HG02870 (cell line): ENCODE results near the gene RAB4B.
"Not testable (repeated sequence)": the region's sequence is repeated elsewhere in the genome, so short reads cannot be mapped to it uniquely, and the experiment has no call there.

Experiments
- ATAC-seq: cut with Tn5 transposase; IDR thresholded peaks from one replicate; pipeline ENCODE4 v1.9.1; 2021; ENCODE audit warnings: mild to moderate bottlenecking, moderate library complexity; ENCODE audit not compliant: unreplicated experiment

The RAB4B gene

DNA sequence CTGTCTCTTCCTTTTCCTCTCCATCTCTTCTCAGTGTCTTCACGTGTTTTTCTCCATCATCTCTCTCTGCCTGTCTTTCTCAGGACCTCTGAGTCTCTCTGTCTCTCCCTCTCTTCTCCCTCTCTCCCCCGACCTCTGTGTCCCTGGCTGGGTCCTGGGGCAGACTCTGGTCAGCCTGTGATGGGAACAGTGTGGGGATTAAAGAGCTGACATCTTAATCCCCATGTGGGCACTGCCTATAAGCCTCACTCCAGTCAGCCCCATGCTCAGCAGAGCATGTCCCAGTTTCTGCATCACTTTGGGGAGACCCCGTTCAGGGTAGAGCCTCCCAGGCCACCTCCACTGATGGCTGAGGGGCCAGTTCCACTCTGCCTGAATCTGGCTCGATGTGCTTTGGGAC is 37.2 kb downstream of the RAB4B start:
- no peak for ATAC-seq

- ATAC-seq: not testable (repeated sequence)
These were observed 40.7 kb downstream of the RAB4B start for GRCh38 chr19:40818480-40819399.

DNA sequence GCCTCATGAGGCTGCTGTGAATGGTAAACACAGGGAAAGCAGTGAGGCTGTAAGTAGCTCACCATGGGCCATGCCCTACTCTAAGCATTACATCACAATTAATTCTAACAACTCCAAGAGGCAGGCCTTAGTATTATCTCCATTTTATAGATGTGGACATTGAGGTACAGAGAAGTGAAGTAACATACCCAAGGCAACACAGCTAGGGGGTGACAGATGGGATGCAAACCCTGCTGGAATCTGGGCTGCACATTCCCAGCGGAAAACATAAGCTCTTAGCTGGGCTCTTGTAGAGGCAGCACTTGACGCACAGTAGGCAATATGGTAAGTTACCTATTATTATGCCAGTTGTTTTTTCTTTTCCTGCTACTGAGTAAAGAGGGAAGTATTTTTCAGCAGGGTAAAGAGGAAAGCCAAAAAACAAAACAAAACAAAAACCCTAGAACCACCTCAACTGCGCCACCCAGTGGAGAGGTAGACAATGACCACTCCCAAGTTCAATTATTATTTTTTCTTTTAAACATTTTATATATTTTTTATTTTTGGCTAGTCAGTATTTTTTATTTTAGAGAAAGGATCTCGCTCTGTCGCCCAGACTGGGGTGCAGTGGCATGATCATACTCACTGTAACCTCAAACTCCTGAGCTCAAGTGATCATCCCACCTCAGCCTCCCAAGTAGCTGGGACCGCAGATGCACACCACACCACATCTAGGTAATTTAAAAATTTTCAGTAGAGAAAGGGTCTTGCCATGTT is 41.6 kb downstream of the RAB4B start:
- not testable (repeated sequence) for ATAC-seq

GRCh38 chr19:40822161-40822560 is 44.1 kb downstream of the RAB4B start:
- no peak for ATAC-seq

GRCh38 chr19:40822704-40823553 is 44.9 kb downstream of the RAB4B start:
- ATAC-seq: not testable (repeated sequence)

- ATAC-seq: not testable (repeated sequence)
These were observed 46.9 kb downstream of the RAB4B start for GRCh38 chr19:40824916-40825315.

DNA sequence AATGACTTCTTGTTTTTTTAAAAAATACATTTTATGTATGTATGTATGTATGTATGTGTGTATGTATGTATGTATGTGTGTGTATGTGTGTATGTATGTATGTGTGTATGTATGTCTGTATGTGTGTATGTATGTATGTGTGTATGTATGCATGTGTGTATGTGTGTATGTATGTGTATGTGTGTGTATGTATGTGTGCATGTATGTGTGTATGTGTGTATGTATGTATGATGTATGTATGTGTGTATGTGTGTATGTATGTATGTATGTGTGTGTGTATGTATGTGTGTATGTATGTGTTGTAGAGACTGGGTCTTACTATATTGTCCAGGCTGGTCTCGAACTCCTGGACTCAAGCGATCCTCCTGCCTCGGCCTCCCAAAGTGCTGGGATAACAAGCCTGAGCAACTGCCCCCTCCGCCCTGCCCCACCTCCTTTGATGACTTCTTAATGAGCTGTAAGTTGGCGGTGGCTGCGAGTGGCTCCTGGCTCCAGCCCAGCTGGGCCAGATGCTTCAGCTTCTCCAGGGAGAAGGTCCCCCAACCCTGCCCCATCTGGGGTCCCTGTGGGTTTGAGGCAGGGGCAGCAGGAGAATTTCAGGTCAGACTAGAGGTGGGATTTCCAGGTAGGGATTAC is 47.5 kb downstream of the RAB4B start:
- not testable (repeated sequence) for ATAC-seq

DNA sequence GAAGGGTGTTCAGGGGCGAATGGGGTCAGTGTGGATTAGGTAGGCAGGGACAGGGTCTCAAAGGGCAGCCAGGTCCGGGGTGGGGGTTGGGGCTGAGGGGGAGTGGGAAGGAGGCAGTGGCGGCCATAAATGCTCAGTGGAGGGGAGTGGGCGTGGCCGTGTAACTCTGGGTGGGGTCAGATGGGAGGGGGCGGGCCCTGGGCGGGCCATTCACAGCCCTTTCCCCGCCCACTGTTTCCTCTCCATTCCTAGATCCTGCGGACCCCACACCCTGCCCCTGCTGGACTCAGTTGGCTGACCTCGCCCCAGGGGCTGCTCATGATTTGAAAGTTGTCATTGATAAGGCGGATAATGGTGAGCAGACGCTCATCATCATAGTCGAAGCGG is 48.3 kb downstream of the RAB4B start:
- ATAC-seq: not testable (repeated sequence)

GRCh38 chr19:40826699-40827385 is 48.8 kb downstream of the RAB4B start:
- ATAC-seq: not testable (repeated sequence)

DNA sequence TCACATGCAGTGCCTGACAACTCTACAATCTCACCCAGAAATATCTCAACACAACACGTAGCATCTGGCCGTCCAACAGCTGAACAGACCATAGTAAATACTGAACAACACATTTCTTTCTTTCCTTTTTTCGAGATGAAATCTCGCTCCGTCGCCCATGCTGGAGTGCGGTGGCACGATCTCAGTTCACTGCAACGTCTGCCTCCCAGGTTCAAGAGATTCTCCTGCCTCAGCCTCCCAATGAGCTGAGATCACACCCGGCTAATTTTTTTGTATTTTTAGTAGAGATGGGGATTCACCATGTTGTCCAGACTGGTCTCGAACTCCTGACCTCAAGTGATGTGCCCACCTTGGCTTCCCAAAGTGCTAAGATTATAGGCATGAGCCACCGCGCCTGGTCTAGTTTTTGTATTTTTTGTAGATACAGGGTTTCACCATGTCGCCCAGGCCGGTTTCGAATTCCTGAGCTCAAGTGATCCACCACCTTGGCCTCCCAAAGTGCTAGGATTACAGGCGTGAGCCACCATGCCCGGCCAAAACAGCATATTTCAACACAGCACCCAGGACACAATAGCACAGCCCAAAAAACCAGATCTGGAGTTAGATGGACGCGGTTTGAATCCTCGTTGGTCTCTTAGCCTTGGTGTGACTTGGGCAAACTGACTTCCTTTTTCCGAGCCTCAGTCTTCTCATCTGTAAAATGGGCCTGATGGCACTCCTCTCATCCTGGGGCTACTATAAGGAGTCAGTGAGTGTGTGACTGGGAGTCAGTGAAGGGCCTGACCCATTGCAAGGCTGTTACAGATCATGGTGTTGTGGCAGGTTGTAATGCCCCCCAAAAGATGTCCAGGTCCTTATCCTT is 49.6 kb downstream of the RAB4B start:
- ATAC-seq: no peak

DNA sequence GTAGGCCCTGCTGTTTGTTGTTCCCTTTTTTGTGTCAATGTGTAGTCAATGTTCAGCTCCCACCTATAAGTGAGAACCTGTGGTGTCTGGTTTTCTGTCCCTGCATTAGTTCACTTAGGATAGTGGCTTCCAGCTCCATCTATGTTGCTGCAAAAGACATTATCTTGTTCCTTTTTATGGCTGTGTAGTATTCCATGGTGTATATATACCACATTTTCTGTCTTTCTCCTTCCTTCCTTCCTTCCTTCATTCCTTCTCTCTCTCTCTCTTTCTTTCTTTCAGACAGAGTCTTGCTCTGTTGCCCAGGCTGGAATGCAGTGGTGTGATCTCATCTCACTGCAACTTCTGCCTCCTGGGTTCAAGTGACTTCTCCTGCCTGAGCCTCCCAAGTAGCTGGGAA is 51.2 kb downstream of the RAB4B start:
- ATAC-seq: no peak

- ATAC-seq: not testable (repeated sequence)
These were observed 52.7 kb downstream of the RAB4B start for GRCh38 chr19:40830741-40831140.

GRCh38 chr19:40831502-40832430 is 53.7 kb downstream of the RAB4B start:
- ATAC-seq: no peak

DNA sequence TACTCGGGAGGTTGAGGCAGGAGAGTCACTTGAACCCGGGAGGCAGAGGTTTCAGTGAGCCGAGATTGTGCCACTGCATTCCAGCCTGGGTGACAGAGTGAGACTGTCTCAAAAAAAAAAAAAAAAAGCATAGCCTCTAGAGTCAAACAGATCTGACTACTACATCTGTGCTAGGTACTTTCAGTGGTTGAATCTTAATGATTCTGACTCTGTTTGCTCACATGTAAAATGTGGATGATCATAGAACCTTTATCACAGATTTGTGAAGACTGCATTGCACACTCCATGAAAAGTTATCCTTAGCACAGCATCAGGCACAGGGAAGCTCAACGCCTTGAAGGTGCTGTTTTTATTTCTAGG is 54.4 kb downstream of the RAB4B start:
- ATAC-seq: not testable (repeated sequence)

GRCh38 chr19:40833728-40834533 is 55.9 kb downstream of the RAB4B start:
- not testable (repeated sequence) for ATAC-seq

DNA sequence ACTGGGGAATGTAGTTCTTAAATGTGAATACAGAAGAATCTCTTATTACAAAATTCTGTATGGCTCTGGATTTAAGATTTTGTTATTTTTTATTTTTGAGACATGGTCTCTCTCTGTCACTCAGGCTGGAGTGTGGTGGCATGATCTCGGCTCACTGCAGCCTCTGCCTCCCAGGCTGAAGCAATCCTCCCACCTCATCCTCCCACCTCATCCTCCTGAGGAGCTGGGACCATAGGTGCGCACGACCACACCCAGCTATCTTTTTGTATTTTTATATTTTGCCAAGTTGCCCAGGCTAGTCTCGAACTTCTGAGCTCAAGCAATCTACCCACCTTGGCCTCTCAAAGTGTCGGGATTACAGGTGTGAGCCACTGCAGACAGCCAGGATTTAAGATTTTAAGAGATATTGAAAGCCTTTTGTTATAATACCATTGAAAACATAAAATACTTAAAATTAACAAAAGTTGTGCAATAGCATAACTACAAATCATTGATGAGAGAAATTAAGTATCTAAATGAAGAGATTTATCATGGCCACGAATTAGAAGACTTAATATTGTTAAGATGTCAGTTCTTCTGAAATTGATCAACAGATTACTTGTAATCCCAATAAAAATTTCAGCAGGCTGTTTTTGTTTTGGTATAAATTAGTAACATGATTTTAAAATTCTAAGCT is 58.8 kb downstream of the RAB4B start:
- no peak for ATAC-seq

GRCh38 chr19:40838477-40838876 is 60.4 kb downstream of the RAB4B start:
- ATAC-seq: not testable (repeated sequence)
